ENCODE measurements around the gene TBC1D22A.

Gene TBC1D22A

DNA sequence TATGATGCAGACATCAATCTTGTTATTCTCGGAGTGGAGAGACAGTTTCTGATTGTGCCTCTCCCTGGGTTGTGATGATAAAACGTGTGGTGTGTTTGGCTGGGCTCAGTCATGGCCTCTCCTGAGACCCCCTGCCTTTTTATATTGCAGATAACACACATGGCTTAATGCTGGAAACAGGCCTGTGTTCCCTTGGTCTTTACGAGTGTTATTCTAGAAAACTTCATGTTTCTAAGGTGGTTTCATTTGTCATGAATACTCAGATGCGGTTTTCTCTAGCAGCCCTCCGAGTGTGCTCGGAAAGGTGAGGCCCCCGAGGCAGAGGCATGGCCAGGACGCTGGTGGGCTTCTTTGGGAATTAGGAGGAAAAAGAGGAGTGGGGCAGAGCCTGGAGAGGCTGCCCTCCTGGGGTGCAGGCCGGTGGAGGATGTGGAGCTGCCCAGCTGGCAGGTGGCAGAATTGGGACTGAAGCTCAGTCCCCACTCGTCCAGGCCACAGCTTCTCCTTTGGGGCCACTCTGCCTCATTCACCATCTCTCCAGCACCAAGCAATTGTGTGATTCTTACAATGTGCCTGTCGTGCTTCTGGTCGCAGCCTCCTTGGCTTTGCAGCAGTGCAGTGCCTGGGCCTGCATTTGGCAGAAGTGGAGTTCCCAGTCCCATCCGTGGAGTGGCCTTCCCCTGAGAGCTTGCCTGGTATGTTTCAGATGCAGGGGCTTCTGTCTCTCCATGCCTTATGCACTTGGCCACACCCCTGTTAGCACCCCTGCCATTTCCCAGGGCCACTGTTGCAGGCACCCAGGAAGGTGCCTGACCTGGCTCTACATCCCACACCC lies 309.6 kb downstream of the TBC1D22A start:
- Histone ChIP-seq H3K9me3 (ENCODE audit: control insufficient read depth, insufficient read depth, low read length) (no peaks in the 10 kb centered on the region), H3K9ac (ENCODE audit: low read depth, low read length) (no peak overlapping the region), H3K4me1 (ENCODE audit: insufficient read depth, low read length) (no peaks in the 10 kb centered on the region), H3K36me3 (ENCODE audit: insufficient read depth, low read length) (no peaks in the 10 kb centered on the region)

DNA sequence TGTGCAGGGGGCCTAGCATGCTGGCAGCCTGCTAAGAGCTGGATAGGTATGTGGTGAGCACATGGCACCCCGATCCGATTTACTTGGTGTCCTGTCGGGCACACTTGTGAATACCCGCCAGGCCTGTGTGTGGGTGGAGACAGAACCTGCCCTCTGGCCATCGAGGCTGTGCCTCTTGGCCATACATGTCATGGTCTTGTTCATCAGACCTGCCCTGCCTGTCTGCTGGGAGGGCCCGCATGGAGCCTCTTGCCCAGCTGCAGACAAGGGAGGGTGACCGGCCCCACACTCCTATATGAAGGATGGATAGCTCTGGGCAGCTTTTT lies 310.2 kb downstream of the TBC1D22A start:
- Histone ChIP-seq H3K9ac (ENCODE audit: low read depth, low read length) (no peak overlapping the region), H3K9me3 (ENCODE audit: control insufficient read depth, insufficient read depth, low read length) (no peaks in the 10 kb centered on the region), H3K36me3 (ENCODE audit: insufficient read depth, low read length) (no peaks in the 10 kb centered on the region), H3K4me1 (ENCODE audit: insufficient read depth, low read length) (no peaks in the 10 kb centered on the region)

DNA sequence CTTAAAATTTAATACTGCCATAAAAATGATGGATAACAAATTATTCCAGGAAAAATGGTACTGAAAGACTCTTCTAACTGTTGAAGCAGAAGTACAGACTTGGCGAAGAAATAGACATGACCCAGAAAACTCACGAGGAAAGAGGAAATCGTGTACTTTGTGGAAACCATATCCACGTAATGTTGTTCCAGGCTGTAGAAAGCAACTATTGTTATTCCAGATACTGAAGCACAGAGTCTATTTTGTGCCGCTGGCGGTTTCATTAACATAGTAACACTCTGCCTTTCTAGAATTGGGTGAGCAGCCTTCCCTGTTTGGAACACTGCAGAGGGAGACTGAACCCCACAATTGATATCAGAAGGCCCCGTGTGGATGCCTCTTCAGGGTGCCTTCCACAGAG lies 310.6 kb downstream of the TBC1D22A start:
- Histone ChIP-seq H3K9me3 (ENCODE audit: control insufficient read depth, insufficient read depth, low read length) (no peaks in the 10 kb centered on the region), H3K4me1 (ENCODE audit: insufficient read depth, low read length) (no peaks in the 10 kb centered on the region), H3K9ac (ENCODE audit: low read depth, low read length) (no peak overlapping the region), H3K36me3 (ENCODE audit: insufficient read depth, low read length) (no peaks in the 10 kb centered on the region)

DNA sequence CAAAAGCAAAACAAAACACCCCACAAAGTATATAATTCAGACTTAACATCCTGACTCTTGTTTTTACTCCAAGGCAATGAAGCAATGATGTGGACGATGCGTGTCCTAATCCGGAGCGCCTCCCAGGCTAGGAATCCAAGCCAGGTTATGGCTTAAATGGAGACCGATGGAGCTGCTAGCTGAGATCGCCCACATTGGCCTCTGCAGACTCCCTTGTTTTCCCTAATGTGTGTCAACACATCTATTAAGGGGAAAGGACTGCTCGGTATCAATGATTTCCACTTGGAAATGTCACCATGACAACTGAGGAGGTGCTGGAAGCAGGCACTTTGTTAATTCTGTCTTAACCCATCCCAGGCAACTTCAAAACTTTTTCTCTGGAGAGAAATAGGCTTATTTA lies 311.7 kb downstream of the TBC1D22A start:
- H3K9me3 ChIP-seq (ENCODE audit: control insufficient read depth, insufficient read depth, low read length) = no peaks in the 10 kb centered on the region; the same call in 1 of the 2 replicates
- no peak overlapping the region for H3K9ac ChIP-seq (ENCODE audit: low read depth, low read length)
- no peaks in the 10 kb centered on the region for H3K36me3 ChIP-seq (ENCODE audit: insufficient read depth, low read length)
- no peaks in the 10 kb centered on the region for H3K4me1 ChIP-seq (ENCODE audit: insufficient read depth, low read length)

DNA sequence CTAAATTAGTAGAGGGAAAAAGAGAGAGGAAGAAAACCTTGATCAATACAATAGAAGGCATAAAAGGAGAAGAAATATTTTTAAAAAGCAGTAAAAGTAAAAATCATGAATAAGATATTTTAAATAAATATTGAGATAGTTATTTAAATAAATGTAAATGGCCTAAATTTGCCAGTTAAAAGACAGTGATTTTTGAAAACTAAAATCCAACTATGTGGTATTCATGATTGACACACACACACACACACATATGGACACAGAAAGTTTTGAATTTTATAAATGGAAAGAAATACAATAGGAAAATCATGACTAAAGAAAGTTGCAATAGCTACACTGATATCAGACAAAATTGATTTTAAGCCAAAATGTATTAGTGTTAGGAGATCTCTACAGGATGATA lies 313.1 kb downstream of the TBC1D22A start:
- peaks cover 2% of the 10 kb centered on the region for H3K9me3 ChIP-seq (ENCODE audit: control insufficient read depth, insufficient read depth, low read length)
- no peaks in the 10 kb centered on the region for H3K36me3 ChIP-seq (ENCODE audit: insufficient read depth, low read length)
- H3K4me1 ChIP-seq (ENCODE audit: insufficient read depth, low read length) = no peaks in the 10 kb centered on the region
- no peak overlapping the region for H3K9ac ChIP-seq (ENCODE audit: low read depth, low read length)

DNA sequence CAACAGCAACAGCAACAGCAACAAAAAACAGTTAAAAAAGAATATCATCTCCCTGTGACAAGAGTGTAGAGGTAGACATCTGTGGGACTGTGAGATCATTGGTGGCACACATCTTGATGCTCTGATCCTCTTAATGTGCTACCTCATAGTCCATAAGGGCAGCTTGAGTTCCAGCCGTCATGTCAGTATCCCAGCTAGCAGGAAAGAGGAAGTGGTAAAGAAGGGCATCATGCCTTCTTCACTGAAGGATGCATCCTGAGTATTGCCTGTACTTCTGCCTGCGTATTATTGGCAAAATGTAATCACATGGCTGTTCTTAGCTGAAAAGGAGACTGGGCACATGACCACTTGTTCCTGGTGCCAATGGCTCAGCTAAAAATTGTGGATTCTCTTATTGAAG lies 314.3 kb downstream of the TBC1D22A start:
- Histone ChIP-seq H3K4me1 (ENCODE audit: insufficient read depth, low read length) (no peaks in the 10 kb centered on the region), H3K9me3 (ENCODE audit: control insufficient read depth, insufficient read depth, low read length) (peaks cover 5% of the 10 kb centered on the region)

DNA sequence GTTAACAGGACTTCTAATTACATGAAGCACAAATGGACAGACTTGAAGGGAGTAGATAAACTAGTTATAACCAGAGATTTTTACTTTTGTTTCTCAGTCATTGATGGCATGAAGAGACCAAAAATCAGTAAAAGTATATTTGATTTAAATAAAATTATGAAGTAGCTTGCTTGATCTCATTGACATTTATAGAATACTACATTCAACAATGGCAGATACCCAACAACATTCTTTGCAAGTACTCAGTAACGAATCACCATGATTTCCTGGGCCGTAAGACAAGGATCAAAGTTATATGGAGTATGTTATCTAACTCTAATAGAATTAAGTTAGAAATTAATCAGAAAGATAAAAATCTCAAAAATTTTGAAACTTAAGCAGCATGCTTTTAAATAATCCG lies 317.6 kb downstream of the TBC1D22A start:
- Histone ChIP-seq H3K9ac (ENCODE audit: low read depth, low read length) (no peak overlapping the region), H3K4me1 (ENCODE audit: insufficient read depth, low read length) (no peaks in the 10 kb centered on the region), H3K36me3 (ENCODE audit: insufficient read depth, low read length) (no peaks in the 10 kb centered on the region), H3K9me3 (ENCODE audit: control insufficient read depth, insufficient read depth, low read length) (peaks cover 5% of the 10 kb centered on the region)

More for the DNA sequence above, 314.3 kb downstream of the TBC1D22A start:
- no peak overlapping the region for H3K9ac ChIP-seq (ENCODE audit: low read depth, low read length)
- H3K36me3 ChIP-seq (ENCODE audit: insufficient read depth, low read length) = no peaks in the 10 kb centered on the region

DNA sequence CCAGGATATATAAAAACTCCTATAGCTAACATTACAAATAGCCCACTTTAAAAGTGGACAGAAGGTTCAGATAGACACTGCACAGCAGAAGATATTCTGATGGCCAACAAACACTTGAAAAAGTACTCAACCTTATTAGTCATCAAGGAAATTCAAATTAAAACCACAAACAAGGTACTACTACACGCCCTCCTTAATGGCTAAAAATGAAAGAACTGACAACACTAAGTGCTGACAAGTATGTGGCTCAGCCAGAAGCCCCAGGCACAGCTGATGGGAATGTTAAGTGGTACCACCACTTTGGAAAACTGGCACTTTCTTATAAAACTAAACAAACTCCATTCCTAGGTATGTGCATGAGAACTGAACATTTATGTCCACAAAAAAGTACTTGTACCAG lies 320.1 kb downstream of the TBC1D22A start:
- Histone ChIP-seq H3K9me3 (ENCODE audit: control insufficient read depth, insufficient read depth, low read length) (peaks cover 5% of the 10 kb centered on the region), H3K4me1 (ENCODE audit: insufficient read depth, low read length) (no peaks in the 10 kb centered on the region), H3K9ac (ENCODE audit: low read depth, low read length) (no peak overlapping the region), H3K36me3 (ENCODE audit: insufficient read depth, low read length) (no peaks in the 10 kb centered on the region)

DNA sequence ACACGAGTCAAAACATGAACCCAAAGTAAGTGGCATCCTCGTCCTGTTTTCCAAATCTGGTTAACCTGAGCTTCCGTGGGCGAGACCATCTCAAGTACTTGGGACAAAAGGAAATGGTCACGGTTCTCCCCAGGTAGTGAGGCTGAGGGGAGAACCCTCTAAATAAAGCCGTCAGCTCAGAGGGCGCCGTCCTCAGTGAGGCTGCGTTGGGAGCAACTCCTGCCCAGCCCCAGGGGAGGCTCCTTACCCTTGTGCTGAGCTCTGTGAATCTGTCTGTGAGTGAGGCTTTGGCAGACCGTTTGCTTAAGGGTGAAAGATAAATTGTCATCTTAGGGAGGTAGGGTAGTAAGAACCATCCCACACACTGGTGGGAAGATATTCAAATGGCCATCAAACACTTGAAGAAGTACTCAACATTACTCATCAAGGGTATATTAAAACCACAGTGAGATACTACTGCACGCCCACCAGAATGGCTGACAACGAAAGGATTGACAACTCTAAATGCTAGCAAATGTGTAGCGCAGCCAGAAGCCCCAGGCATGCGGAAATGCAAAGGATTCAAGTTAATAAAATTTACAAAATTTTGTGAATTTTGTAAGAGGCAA lies 321.0 kb downstream of the TBC1D22A start:
- Histone ChIP-seq H3K36me3 (ENCODE audit: insufficient read depth, low read length) (no peaks in the 10 kb centered on the region), H3K4me1 (ENCODE audit: insufficient read depth, low read length) (no peaks in the 10 kb centered on the region), H3K9me3 (ENCODE audit: control insufficient read depth, insufficient read depth, low read length) (peaks cover 5% of the 10 kb centered on the region), H3K9ac (ENCODE audit: low read depth, low read length) (no peak overlapping the region)

DNA sequence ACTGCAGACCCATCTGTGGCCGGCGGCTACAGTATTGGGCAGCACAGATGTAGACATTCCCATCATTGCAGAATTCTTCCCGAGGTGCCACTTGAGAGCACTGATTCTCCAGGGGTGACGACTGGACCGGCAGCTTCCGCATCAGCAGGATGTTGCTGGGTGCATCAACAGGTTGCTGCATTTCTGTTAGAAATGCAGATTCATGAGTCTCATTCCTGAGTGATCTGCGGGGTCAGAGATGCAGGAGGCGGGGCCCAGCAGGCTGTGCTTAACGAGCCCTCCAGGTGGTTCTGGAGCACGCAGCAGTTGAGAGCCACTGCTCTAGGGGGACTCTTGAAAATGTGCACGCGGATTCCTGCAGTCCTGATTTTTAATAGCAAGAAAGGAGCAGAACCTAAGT lies 321.8 kb downstream of the TBC1D22A start:
- H3K4me1 ChIP-seq (ENCODE audit: insufficient read depth, low read length) = no peaks in the 10 kb centered on the region
- H3K36me3 ChIP-seq (ENCODE audit: insufficient read depth, low read length) = no peaks in the 10 kb centered on the region
- H3K9me3 ChIP-seq (ENCODE audit: control insufficient read depth, insufficient read depth, low read length) = peaks cover 5% of the 10 kb centered on the region
- H3K9ac ChIP-seq (ENCODE audit: low read depth, low read length) = no peak overlapping the region

DNA sequence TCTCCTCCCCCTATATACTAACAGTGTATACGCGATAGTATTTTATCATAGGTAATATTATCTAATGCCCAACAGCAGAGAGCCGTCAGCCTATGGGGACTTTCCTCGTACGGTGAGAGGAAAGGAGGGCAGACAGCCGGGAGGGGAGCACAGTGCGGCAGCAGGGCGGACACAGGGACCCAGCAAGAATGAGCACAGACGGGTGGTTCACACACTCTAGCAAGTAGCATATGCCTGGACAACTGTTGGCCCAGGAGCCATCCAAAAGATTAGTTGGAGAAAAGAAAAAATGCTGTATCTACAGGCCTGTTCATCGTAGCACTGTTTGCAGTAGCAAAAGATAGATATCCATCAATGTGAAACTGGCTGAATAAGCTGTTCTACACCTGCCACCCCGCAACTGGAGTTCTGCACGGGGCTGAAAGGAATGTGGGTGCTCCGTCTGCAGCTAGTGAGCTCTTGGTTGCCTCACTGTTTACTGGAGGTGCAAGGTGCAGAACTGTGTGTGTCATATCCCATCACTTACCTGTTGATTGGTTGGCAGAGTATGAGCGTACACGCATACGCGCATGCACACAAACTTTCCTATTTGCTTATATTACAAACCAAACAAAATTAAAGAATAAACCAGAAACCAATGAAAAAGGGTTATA lies 324.3 kb downstream of the TBC1D22A start:
- H3K9me3 ChIP-seq (ENCODE audit: control insufficient read depth, insufficient read depth, low read length) = no peaks in the 10 kb centered on the region; the same call in 1 of the 2 replicates
- no peak overlapping the region for H3K9ac ChIP-seq (ENCODE audit: low read depth, low read length)
- H3K4me1 ChIP-seq (ENCODE audit: insufficient read depth, low read length) = 0 out of 2 replicates have a peak, but pooled peaks cover 2% of the 10 kb centered on the region
- H3K36me3 ChIP-seq (ENCODE audit: insufficient read depth, low read length) = no peaks in the 10 kb centered on the region

DNA sequence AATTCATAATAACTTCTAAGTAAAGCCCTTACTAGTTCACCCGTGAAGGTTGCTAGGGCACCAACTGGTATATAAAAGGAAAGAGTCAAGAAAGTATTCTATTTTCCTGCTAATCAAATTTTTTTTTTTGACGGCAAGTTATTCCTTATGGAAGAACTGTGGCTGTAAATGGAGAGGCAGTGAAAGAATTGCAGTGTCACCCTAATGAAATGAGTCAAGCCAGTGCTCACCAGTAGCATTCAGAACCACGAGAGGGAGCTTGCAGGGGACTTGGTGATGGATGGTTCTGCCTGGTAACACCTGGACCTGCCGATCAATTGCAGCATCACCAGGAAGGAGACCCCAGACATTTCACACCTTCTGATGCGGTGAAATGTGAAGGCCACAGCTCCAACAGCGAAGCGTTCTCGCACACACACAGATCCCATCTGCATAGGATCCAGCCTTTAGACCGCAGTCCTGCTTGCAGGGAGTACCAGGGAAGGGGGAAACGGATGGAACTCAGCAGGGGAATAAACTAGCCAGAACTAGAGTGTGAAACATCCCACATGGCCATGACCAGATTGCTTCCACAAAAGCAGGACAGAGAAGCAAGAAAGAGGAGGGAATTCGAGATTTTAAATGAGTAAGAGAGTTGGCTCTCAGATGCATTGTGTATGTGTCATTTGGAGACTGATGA lies 326.2 kb downstream of the TBC1D22A start:
- 0 out of 2 replicates have a peak, but pooled peaks cover 4% of the 10 kb centered on the region for H3K4me1 ChIP-seq (ENCODE audit: insufficient read depth, low read length)
- H3K9ac ChIP-seq (ENCODE audit: low read depth, low read length) = no peak overlapping the region
- H3K36me3 ChIP-seq (ENCODE audit: insufficient read depth, low read length) = no peaks in the 10 kb centered on the region
- peaks cover 4% of the 10 kb centered on the region for H3K9me3 ChIP-seq (ENCODE audit: control insufficient read depth, insufficient read depth, low read length)

DNA sequence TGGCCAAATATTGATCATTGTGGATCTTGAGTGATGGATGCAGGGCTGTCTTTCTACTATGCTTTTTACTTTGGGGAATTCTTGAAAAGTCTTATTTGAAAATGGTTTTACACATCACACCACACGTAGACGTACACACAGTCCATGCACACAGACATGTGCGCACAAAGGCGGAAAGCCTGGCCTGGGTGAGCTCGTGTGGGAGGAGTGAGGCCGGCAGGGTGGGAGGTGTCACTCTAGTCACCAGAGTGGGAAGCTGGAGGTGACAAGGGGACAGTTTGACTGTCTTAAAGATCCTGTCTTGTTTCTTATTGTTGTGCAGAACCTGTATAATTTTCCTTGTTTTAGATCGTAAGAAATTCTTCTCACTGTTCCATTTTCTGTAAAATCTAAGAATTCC lies 326.9 kb downstream of the TBC1D22A start:
- H3K9ac ChIP-seq (ENCODE audit: low read depth, low read length) = no peak overlapping the region
- H3K36me3 ChIP-seq (ENCODE audit: insufficient read depth, low read length) = no peaks in the 10 kb centered on the region
- peaks cover 7% of the 10 kb centered on the region for H3K9me3 ChIP-seq (ENCODE audit: control insufficient read depth, insufficient read depth, low read length)

DNA sequence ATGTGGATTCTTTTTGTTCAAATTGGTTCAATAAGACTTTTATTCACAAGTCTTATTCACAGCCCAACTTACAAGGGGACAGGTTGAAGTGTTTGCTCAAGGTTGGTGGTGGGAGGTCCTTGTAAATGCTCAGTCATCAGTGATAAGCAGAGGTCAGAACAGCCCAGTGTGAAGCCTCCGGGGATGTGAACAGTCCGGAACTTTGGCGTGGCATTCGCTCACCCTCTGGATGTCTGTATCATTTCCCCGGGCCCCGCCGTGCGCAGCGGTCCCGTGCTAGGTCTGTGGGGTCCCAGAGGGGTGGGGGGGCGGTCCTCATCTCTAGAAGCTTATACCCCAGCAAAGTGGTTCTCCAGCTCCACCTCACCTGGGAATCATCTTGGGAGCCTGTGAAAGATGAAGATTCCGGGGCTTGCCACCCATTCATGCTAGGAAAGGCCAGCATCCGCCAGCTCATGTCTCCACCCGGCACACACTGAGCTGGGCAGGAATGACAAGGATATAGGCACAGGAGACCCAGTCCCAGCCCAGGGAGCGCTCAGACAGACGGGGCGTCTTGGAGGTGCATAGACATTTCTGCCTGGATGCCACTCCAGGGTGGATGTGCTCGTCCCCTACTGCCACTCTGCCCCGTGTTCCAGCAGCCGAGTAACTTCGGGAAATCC lies 327.5 kb downstream of the TBC1D22A start:
- no peak overlapping the region for H3K9ac ChIP-seq (ENCODE audit: low read depth, low read length)
- no peaks in the 10 kb centered on the region for H3K36me3 ChIP-seq (ENCODE audit: insufficient read depth, low read length)
- H3K4me1 ChIP-seq (ENCODE audit: insufficient read depth, low read length) = 0 out of 2 replicates have a peak, but pooled peaks cover 4% of the 10 kb centered on the region
- peaks cover 7% of the 10 kb centered on the region for H3K9me3 ChIP-seq (ENCODE audit: control insufficient read depth, insufficient read depth, low read length)

More for the DNA sequence above, 326.9 kb downstream of the TBC1D22A start:
- 0 out of 2 replicates have a peak, but pooled peaks cover 4% of the 10 kb centered on the region for H3K4me1 ChIP-seq (ENCODE audit: insufficient read depth, low read length)

All from ES-I3 (cell line).